ENCODE measurements around the gene NSMF. TPM values are rescaled to one million over a fixed set of nuclear protein-coding genes. Genes with fewer than 3 reads are reported as not detected.
"Not testable (repeated sequence)": the region's sequence is repeated elsewhere in the genome, so short reads cannot be mapped to it uniquely, and the experiment has no call there.

NSMF gene
- total RNA-seq, 2 donors from 2014 or later, result 41.5 to 54.2 TPM

GRCh38 chr9:137411645-137412380, 47.3 kb downstream of the NSMF start:
- no peak overlapping the region for H3K27ac Mint-ChIP-seq
- no peak for ATAC-seq
- H3K27me3 Mint-ChIP-seq, result no peaks in the 10 kb centered on the region
- H3K4me1 Mint-ChIP-seq, result peaks cover 6% of the 10 kb centered on the region
- no peaks in the 10 kb centered on the region for H3K36me3 Mint-ChIP-seq (ENCODE audit: low read depth)
- no peaks in the 10 kb centered on the region for H3K9me3 ChIP-seq (ENCODE audit: control insufficient read depth, low read length, poor library complexity, severe bottlenecking)
- no peak overlapping the region for H3K4me3 Mint-ChIP-seq
- DNase-seq, result no peak

GRCh38 chr9:137411260-137411644, 47.9 kb downstream of the NSMF start:
- peaks cover 6% of the 10 kb centered on the region for H3K4me1 Mint-ChIP-seq

GRCh38 chr9:137410891-137411249, 48.3 kb downstream of the NSMF start:
- Mint-ChIP-seq H3K27me3 (no peaks in the 10 kb centered on the region), H3K27ac (no peak overlapping the region), H3K4me3 (peak overlapping the region; percentile 5), H3K4me1 (peaks cover 8% of the 10 kb centered on the region), H3K36me3 (ENCODE audit: low read depth) (no peaks in the 10 kb centered on the region)
- H3K9me3 ChIP-seq (ENCODE audit: control insufficient read depth, low read length, poor library complexity, severe bottlenecking), result no peaks in the 10 kb centered on the region
- ATAC-seq (no peak), DNase-seq (no peak)

More at GRCh38 chr9:137411260-137411644, 47.9 kb downstream of the NSMF start:
- Mint-ChIP-seq H3K4me3 (peak overlapping the region; percentile 5), H3K36me3 (ENCODE audit: low read depth) (no peaks in the 10 kb centered on the region), H3K27ac (no peak overlapping the region), H3K27me3 (no peaks in the 10 kb centered on the region)
- H3K9me3 ChIP-seq (ENCODE audit: control insufficient read depth, low read length, poor library complexity, severe bottlenecking), result no peaks in the 10 kb centered on the region
- no peak for DNase-seq
- ATAC-seq, result no peak

GRCh38 chr9:137410236-137410890, 48.8 kb downstream of the NSMF start:
- not testable (repeated sequence) for ATAC-seq; H3K9me3 ChIP-seq (ENCODE audit: control insufficient read depth, low read length, poor library complexity, severe bottlenecking); DNase-seq; H3K36me3 Mint-ChIP-seq (ENCODE audit: low read depth); H3K27me3 Mint-ChIP-seq; H3K4me3 Mint-ChIP-seq; H3K4me1 Mint-ChIP-seq
- peak overlapping the region; percentile 27 for H3K27ac Mint-ChIP-seq

- H3K9me3 ChIP-seq (ENCODE audit: control insufficient read depth, low read length, poor library complexity, severe bottlenecking), result no peaks in the 10 kb centered on the region
- Mint-ChIP-seq H3K27me3 (no peaks in the 10 kb centered on the region), H3K36me3 (ENCODE audit: low read depth) (no peaks in the 10 kb centered on the region), H3K4me1 (peaks cover 8% of the 10 kb centered on the region), H3K4me3 (no peak overlapping the region), H3K27ac (no peak overlapping the region)
- DNase-seq (no peak), ATAC-seq (no peak)
Observed at GRCh38 chr9:137409515-137409914, 49.6 kb downstream of the NSMF start.

GRCh38 chr9:137408651-137409405, 50.3 kb downstream of the NSMF start:
- peaks cover 8% of the 10 kb centered on the region for H3K4me1 Mint-ChIP-seq
- H3K9me3 ChIP-seq (ENCODE audit: control insufficient read depth, low read length, poor library complexity, severe bottlenecking), result no peaks in the 10 kb centered on the region
- DNase-seq, result no peak
- H3K36me3 Mint-ChIP-seq (ENCODE audit: low read depth), result no peaks in the 10 kb centered on the region
- no peak for ATAC-seq
- no peak overlapping the region for H3K4me3 Mint-ChIP-seq
- H3K27ac Mint-ChIP-seq, result no peak overlapping the region
- no peaks in the 10 kb centered on the region for H3K27me3 Mint-ChIP-seq

- H3K27ac Mint-ChIP-seq, result no peak overlapping the region
- ATAC-seq, result no peak
- no peaks in the 10 kb centered on the region for H3K36me3 Mint-ChIP-seq (ENCODE audit: low read depth)
- H3K4me1 Mint-ChIP-seq, result peaks cover 8% of the 10 kb centered on the region
- H3K4me3 Mint-ChIP-seq, result peak overlapping the region; percentile 47
- no peaks in the 10 kb centered on the region for H3K9me3 ChIP-seq (ENCODE audit: control insufficient read depth, low read length, poor library complexity, severe bottlenecking)
- no peak for DNase-seq
- H3K27me3 Mint-ChIP-seq, result no peaks in the 10 kb centered on the region
Observed at GRCh38 chr9:137407590-137408300, 51.4 kb downstream of the NSMF start.

GRCh38 chr9:137406876-137407589, 52.1 kb downstream of the NSMF start:
- H3K9me3 ChIP-seq (ENCODE audit: control insufficient read depth, low read length, poor library complexity, severe bottlenecking), result no peaks in the 10 kb centered on the region
- no peak overlapping the region for H3K27ac Mint-ChIP-seq
- DNase-seq (peak in 2 of 3 donors; percentile 49 to 52), ATAC-seq (peak; percentile 91)
- H3K27me3 Mint-ChIP-seq, result no peaks in the 10 kb centered on the region
- no peak overlapping the region for H3K4me3 Mint-ChIP-seq
- H3K36me3 Mint-ChIP-seq (ENCODE audit: low read depth), result peaks cover 4% of the 10 kb centered on the region
- H3K4me1 Mint-ChIP-seq, result peaks cover 12% of the 10 kb centered on the region

GRCh38 chr9:137406085-137406760, 52.9 kb downstream of the NSMF start:
- no peaks in the 10 kb centered on the region for H3K9me3 ChIP-seq (ENCODE audit: control insufficient read depth, low read length, poor library complexity, severe bottlenecking)
- Mint-ChIP-seq H3K4me3 (peak overlapping the region; percentile 61), H3K27ac (peak overlapping the region; percentile 49), H3K27me3 (no peaks in the 10 kb centered on the region), H3K4me1 (peaks cover 10% of the 10 kb centered on the region), H3K36me3 (ENCODE audit: low read depth) (peaks cover 4% of the 10 kb centered on the region)
- DNase-seq, result no peak
- ATAC-seq, result no peak

GRCh38 chr9:137405677-137406081, 53.5 kb downstream of the NSMF start:
- no peak for ATAC-seq
- Mint-ChIP-seq H3K27me3 (no peaks in the 10 kb centered on the region), H3K36me3 (ENCODE audit: low read depth) (peaks cover 4% of the 10 kb centered on the region), H3K4me3 (peak overlapping the region; percentile 61), H3K4me1 (peaks cover 6% of the 10 kb centered on the region), H3K27ac (peak overlapping the region; percentile 49)
- no peaks in the 10 kb centered on the region for H3K9me3 ChIP-seq (ENCODE audit: control insufficient read depth, low read length, poor library complexity, severe bottlenecking)
- no peak for DNase-seq

- peaks cover 4% of the 10 kb centered on the region for H3K36me3 Mint-ChIP-seq (ENCODE audit: low read depth)
- ATAC-seq, result no peak
- DNase-seq, result no peak
- H3K27me3 Mint-ChIP-seq, result no peaks in the 10 kb centered on the region
- H3K27ac Mint-ChIP-seq, result no peak overlapping the region
- peaks cover 9% of the 10 kb centered on the region for H3K4me1 Mint-ChIP-seq
- H3K9me3 ChIP-seq (ENCODE audit: control insufficient read depth, low read length, poor library complexity, severe bottlenecking), result no peaks in the 10 kb centered on the region
- H3K4me3 Mint-ChIP-seq, result no peak overlapping the region
Observed at GRCh38 chr9:137404961-137405567, 54.1 kb downstream of the NSMF start.

GRCh38 chr9:137403269-137403668, 55.9 kb downstream of the NSMF start:
- no peaks in the 10 kb centered on the region for H3K27me3 Mint-ChIP-seq
- H3K4me1 Mint-ChIP-seq, result peaks cover 9% of the 10 kb centered on the region
- DNase-seq (no peak), ATAC-seq (no peak)
- H3K36me3 Mint-ChIP-seq (ENCODE audit: low read depth), result peaks cover 4% of the 10 kb centered on the region
- no peak overlapping the region for H3K27ac Mint-ChIP-seq
- H3K9me3 ChIP-seq (ENCODE audit: control insufficient read depth, low read length, poor library complexity, severe bottlenecking), result no peaks in the 10 kb centered on the region
- no peak overlapping the region for H3K4me3 Mint-ChIP-seq
